ENCODE measurements around the gene XCL2.

XCL2 gene

DNA sequence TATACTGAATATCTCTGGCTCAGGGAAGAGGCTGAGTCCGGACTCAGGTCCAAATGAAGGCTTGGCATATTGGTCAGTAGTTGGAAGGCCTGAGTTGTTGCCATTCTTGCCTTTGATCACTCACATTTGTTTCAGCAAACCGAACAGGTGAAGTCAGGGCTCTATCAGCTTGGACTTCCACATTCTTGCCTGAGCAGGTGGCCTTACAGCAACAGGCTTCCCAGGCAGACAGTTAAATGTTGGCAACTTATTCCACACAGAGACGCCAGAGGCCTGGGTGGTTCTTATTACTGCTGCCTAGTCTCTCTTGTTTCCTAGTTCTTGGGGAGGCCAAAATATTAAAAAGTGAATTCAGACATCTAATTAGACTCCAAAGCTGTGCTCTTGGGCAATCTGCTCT, 36.6 kb downstream of the XCL2 start:
- peaks cover 7% of the 10 kb centered on the region for H3K27me3 Mint-ChIP-seq (ENCODE audit: low read depth, poor library complexity)
- no peaks in the 10 kb centered on the region for H3K36me3 Mint-ChIP-seq (ENCODE audit: low read depth)
- DNase-seq, result no peak
- no peaks in the 10 kb centered on the region for H3K9me3 Mint-ChIP-seq
- no peak overlapping the region for H3K4me3 Mint-ChIP-seq
- H3K4me1 Mint-ChIP-seq, result no peaks in the 10 kb centered on the region
- no peak overlapping the region for H3K27ac Mint-ChIP-seq
- TF ChIP-seq, protein P1, sequence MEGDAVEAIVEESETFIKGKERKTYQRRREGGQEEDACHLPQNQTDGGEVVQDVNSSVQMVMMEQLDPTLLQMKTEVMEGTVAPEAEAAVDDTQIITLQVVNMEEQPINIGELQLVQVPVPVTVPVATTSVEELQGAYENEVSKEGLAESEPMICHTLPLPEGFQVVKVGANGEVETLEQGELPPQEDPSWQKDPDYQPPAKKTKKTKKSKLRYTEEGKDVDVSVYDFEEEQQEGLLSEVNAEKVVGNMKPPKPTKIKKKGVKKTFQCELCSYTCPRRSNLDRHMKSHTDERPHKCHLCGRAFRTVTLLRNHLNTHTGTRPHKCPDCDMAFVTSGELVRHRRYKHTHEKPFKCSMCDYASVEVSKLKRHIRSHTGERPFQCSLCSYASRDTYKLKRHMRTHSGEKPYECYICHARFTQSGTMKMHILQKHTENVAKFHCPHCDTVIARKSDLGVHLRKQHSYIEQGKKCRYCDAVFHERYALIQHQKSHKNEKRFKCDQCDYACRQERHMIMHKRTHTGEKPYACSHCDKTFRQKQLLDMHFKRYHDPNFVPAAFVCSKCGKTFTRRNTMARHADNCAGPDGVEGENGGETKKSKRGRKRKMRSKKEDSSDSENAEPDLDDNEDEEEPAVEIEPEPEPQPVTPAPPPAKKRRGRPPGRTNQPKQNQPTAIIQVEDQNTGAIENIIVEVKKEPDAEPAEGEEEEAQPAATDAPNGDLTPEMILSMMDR (IDR thresholded peaks at IDR 0.05), result no peak

- Mint-ChIP-seq H3K36me3 (ENCODE audit: low read depth) (no peaks in the 10 kb centered on the region), H3K27ac (no peak overlapping the region), H3K4me1 (no peaks in the 10 kb centered on the region), H3K4me3 (no peak overlapping the region), H3K9me3 (no peaks in the 10 kb centered on the region), H3K27me3 (ENCODE audit: low read depth, poor library complexity) (peaks cover 7% of the 10 kb centered on the region)
- TF ChIP-seq, protein P1 (IDR thresholded peaks at IDR 0.05), result no peak
- no peak for DNase-seq
Measured at GRCh38 chr1:168506204-168506819, 37.5 kb downstream of the XCL2 start.

GRCh38 chr1:168505006-168505405, 38.8 kb downstream of the XCL2 start:
- Mint-ChIP-seq H3K27ac (no peak overlapping the region), H3K4me3 (no peak overlapping the region), H3K4me1 (no peaks in the 10 kb centered on the region), H3K27me3 (ENCODE audit: low read depth, poor library complexity) (peaks cover 4% of the 10 kb centered on the region), H3K9me3 (no peaks in the 10 kb centered on the region), H3K36me3 (ENCODE audit: low read depth) (no peaks in the 10 kb centered on the region)
- TF ChIP-seq, protein P1 (IDR thresholded peaks at IDR 0.05), result no peak
- DNase-seq, result no peak

DNA sequence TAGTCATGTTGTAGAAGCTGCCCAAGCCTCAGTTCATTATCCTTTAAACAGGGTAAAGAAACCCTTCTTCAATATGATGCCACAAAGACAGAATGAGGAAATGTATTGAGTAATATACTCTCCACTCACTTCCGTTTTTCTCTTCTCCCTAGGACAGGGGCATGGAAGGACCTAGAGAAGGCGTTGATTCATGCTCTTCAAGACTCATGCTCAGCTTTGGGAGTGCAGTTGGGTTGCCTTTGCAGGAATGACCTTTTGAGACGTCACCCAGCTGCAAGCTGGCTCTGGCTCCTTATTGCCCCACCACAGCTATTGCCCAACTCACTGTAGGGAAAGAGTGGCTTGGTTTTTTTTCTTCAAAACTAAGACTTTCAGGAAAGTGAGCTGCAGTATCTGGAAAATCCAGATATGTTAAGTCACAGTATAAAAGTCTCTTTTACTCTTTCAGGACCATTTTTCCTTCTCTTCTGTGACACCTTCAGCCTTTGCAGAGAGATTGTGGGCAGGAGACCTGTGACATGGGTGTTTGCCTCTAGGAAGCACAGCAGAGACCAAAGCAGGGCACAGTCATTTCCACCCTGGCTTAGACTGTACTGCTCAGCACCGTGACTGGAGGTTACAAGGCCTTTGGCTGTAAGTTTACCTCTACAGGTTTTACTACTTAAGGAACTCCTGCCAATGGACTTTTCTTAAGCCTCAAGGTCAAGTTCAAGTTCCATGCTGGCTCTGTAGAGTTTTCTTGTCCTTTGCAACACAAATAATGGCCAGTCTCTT, 39.5 kb downstream of the XCL2 start:
- Mint-ChIP-seq H3K4me1 (peaks cover 1% of the 10 kb centered on the region), H3K9me3 (no peaks in the 10 kb centered on the region), H3K27me3 (ENCODE audit: low read depth, poor library complexity) (peaks cover 4% of the 10 kb centered on the region), H3K4me3 (no peak overlapping the region), H3K27ac (no peak overlapping the region), H3K36me3 (ENCODE audit: low read depth) (no peaks in the 10 kb centered on the region)
- TF ChIP-seq, protein P1 (IDR thresholded peaks at IDR 0.05), result no peak
- no peak for DNase-seq

GRCh38 chr1:168499688-168500049, 44.1 kb downstream of the XCL2 start:
- Mint-ChIP-seq H3K9me3 (no peaks in the 10 kb centered on the region), H3K4me1 (peaks cover 18% of the 10 kb centered on the region), H3K4me3 (no peak overlapping the region), H3K27me3 (ENCODE audit: low read depth, poor library complexity) (peaks cover 4% of the 10 kb centered on the region), H3K36me3 (ENCODE audit: low read depth) (no peaks in the 10 kb centered on the region), H3K27ac (no peak overlapping the region)
- DNase-seq, result no peak
- TF ChIP-seq, protein P1 (IDR thresholded peaks at IDR 0.05), result no peak
